DMS 273 (cell line): ENCODE data around the gene ANKRD13A.
"Not testable (repeated sequence)": the region's sequence is repeated elsewhere in the genome, so short reads cannot be mapped to it uniquely, and the experiment has no call there.

Experiments
- DNase-seq: peaks from one replicate; lab custom pipeline; 2025; ENCODE audit not compliant: unreplicated experiment; lab: John Stamatoyannopoulos, UW

ANKRD13A gene

DNA sequence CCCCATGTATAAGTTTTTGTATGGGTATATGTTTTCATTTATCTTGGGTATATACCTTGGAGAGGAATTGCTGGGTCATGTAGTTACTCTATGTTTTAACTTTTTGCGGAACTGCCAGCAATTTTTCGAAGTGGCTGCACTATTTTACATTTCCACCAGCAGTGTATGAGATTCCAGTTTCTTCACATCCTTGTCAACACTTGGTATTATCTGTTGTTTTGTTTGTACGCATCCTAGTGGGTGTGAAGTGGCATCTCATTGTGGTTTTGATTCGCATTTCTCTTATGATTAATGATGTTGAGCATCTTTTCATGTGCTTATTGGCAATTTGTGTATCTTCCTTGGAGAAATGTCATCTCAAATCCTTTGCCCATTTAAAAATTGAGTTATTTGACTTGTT, 6.9 kb downstream of the ANKRD13A start:
- DNase-seq: no peak

DNA sequence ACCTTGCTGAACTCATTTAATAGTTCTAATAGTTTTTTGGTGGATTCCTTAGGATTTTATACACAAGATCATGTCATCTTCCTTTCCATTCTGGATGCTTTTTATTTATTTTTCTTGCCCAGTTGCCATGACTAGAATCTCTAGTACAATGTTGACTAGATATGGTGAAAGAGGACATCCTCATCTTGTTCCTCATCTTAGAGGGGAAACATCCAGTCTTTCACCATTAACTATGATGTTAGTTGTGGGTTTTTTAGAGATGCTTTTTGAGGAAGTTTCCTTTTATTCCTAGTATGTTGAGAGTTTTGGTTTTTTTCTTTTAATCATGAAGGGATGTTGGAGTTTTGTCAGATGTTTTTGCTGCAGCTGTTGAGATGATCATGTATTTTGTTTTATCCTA, 8.7 kb downstream of the ANKRD13A start:
- no peak for DNase-seq

DNA sequence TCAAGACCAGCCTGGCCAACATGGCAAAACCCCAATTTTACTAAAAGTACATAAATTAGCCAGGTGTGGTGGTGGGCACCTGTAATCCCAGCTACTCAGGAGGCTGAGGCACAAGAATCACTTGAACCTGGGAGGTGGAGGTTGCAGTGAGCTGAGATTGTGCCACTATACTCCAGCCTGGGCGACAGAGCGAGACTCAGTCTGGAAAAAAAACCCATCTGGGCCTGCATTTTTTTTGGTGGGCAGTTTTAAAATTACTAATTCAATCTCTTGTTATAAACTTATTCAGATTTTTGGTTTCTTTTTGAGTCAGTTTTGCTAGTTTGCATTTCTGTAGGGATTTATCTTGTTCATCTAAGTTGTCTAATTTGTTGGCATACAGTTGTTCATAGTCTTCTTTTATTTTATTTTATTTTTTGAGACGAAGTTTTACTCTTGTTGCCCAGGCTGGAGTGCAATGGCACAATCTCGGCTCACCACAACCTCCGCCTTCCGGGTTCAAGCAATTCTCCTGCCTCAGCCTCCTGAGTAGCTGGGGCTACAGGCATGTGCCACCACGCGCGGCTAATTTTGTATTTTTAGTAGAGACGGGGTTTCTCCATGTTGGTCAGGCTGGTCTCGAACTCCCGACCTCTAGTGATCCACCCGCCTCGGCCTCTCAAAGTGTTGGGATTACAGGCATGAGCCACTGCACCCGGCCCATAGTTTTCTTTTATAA, 9.6 kb downstream of the ANKRD13A start:
- not testable (repeated sequence) for DNase-seq

DNA sequence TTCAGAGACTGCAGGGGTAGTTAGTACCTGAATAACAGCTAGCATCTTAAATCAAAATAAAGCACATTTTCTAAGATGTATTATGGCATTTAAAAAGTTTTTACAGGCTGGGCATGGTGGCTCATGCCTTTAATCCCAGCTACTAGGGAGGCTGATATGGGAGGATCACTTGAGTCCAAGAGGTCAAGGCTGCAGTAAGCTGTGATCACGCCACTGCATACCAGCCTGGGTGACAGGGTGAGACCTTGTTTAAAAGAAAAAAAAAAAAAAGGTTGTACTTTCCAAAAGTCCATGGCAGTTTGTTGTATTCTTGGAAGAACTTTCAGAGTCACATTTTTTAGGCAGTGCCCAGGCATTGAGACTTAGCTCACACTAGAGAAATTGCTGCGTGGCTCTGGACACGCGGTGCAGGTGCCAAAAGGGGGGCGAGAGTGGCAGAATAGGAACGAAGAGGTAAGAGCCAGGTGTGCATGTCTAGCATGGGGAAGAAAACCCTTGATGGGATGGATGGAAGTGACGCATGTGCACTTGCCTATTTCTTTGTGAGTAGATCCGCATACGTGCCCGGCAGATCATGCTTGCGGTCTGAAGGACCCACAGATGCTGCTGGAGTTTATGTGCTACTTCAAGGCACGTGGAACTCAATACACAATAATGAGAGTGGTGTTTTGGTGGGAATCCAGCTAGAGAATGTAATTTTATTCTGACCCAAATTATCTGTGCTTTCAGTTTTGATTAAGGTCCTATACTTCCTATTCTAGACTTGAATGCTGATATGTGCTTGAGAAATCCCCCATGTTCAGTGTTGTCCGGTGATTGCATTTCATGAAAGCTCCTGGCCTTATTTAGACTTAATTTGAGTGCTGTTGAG, 11.9 kb downstream of the ANKRD13A start:
- DNase-seq: no peak

DNA sequence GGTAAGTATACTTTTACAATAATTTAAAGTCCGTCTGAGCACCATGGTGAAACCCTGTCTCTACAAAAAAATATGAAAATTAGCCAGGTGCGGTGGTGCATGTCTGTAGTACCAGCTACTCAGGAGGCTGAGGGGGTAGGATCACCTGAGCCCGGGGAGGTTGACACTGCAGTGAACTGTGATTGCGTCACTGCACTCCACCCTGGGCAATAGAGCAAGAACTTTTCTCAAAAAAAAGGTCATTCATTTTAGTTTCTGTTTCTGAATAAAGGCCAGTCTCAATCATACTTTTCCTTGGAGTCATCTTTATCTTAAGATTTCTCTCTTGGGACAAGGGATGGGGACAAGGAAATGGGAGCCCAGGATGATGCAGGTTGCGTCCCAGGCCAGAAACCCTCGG, 12.9 kb downstream of the ANKRD13A start:
- DNase-seq: no peak

DNA sequence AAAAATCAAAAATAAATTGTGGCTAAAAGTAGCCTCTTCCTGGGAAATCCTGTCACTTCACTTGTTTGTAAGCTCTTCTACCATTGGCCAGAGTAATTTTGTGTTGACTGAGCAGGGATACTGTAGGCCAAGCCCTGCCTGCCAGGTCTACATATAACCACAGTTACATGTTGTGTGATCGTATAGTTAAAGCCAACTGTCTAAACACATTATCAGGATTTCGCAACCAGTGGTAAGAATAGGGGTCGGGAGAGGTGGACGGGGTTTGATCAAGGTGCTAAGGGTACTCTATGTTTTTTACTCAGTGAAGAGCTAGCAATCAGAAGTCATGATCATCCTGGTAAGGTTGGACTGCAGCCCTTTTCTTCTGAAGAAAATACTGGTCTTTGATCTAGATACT, 13.4 kb downstream of the ANKRD13A start:
- no peak for DNase-seq

DNA sequence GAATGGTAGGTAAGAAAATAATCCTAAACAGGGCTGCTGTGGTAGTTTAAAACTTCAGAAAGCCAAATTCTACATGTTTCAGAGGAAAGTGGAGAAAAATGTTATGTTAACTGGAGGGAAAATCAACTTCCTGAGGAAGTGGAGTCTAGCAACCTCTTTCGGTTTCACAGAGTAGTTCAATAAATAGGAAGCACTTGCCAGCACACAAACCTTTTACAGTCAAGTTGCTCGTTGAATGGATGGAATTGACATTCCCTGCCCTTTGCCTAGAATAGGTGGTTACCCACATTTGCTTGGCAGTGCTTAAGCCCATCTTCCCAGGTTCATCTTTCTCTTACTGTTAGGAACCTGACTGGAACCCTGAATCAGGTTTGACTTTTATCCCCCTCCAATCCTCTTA, 15.9 kb downstream of the ANKRD13A start:
- DNase-seq: no peak

DNA sequence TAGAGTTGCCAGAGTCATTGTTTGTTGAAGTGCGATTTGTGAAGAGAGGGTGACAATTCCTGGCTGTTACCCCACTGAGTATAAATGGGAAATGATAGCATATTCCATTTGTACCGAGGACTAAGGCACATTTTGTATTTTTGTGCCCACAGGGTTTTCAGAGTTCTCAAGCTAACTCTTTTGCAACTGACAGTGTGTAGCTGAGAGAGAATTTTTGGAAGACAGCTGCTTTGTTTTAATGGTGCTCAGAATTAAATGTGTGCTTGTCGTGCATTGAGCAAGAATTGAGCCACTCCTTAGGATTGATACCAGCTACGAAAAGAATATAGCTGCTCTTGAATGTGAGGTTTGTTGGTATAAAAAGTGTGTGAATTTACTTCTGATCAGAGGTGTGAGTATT, 21.7 kb downstream of the ANKRD13A start:
- DNase-seq: no peak

DNA sequence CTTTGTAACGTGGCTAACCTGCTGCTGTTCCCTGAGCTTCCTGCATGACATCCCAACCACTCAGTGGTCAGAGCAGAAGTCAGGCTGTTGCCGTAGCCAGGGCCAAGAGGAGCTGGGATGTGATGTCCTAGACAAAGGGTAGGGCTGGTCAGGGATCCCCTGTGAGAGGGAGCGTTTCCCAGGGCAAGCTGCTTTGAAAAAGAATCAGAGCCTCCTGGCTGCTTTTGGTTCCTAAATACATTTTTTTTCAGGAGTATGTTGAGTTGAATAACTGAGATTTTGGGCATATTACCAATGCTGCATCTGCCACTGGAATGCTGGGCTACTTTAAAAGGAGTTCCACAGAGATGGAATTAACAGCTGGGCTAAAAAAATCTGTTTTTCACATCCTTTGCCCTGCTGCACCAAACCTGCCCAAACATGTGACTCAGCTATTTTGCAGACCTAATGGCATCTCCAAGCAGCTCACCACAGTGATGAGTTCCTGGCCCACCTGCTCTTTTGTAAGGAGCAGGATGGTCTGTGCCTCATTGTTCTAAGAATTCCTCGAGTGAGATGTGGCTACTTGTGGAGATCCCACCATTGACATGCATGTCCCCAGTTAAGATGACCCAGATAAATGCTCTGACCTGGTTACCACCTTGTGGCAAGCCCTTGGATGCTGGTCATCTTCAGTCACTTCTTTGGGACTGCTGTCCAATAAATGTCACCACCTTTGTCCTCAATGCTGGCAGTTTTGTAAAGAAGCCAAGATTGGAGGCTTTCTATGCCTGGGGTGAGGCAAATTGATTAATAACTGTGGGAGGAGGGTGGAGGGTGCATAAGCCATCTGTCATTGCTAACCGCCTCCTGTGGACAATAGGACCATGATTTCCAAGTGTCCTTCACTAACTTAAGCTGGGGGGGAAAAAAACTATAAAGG, 24.1 kb downstream of the ANKRD13A start:
- DNase-seq: peak; percentile 73

DNA sequence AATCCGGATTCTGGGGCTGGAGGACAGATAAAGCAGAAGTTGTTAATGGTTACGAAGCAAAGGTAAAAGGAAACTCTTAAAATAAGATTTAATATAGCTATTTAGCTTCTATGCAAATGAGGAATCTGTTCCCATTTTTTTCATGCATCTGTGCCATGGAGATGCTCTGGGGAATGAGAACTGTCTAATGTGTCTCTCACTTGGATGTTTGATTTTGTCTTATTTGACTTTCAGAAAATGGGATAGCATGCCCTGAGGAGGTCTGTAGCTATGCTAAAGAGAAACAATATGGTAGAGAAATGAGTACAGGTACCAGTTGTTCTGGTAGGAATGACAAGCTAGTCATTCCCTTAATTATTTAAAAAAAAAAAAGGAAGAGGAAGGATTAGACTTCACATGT, 24.8 kb downstream of the ANKRD13A start:
- peak; percentile 35 for DNase-seq

DNA sequence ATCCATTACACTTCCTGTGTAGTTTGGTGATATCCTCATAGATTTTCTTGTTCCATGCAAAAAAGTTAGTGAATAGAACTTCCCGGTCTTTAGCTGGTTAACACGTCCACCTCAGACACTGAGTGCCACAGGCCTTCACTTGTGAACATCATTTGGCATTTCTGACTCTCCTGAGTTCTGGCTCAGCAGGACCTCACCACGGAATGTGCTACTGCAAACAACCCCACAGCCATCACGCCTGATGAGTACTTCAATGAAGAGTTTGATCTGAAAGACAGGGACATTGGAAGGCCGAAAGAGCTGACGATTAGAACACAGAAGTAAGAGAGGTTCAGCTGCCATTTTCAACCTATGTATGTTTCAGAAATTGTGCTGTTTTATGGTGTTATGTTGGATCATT, 29.1 kb downstream of the ANKRD13A start:
- DNase-seq: no peak

DNA sequence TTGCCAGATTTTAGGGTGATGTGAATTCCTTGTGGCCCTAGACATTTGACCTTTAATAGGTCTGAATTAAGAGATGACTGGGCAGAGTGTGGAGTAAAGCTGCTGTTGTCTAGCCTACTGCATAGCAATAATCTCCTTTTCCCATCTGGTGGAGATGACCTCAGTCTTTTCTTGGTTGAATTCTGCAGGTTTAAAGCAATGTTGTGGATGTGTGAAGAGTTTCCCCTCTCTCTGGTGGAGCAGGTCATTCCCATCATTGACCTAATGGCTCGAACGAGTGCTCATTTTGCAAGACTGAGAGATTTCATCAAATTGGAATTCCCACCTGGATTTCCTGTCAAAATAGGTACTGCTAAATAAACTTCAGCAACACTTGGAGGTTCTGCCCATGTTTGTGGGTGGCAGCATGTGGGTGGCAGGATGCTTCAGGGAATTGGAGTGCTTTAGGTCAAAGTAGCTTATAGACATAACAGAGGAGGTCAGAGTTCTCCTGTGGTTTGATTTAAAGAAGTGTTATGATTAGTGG, 30.1 kb downstream of the ANKRD13A start:
- DNase-seq: no peak

DNA sequence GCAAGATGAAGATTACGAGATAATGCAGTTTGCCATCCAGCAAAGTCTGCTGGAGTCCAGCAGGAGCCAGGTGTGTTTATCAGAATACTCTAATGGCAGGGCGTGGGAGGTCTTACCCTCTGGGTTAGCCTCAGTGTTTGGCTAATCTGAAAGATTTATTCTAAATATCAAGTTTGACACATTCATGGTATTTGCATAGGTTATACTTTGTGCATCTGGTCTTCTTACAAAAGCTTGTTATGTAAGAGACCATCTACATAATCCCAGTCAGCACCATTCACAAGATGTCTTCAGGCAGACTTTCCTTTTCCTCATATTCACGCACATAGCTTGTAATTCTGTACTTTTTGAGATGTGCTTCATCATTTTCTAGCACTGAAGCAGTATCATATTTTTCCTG, 34.7 kb downstream of the ANKRD13A start:
- DNase-seq: no peak

DNA sequence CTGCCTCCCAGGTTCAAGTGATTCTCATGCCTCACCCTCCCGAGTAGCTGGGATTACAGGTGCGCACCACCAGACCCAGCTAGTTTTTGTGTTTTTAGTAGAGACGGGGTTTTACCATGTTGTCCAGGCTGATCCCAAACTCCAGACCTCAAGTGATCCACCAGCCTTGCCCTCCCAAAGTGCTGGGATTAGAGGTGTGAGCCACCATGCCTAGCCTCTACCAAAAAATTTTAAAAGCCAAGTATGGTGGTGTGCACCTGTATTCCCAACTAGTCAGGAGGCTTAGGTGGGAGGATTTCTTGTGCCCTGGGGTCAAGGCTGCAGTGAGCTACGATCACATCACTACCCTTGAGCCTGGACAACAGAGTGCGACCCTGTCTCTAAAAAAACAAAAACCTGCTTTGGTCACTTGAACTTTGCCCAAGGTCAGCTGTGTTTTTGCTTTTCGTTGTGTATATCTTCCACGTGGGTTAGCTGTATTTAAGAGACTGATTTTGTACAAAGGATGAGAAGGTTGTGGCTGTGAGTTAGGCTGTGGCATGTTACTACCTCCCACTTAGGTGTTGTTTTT, 36.4 kb downstream of the ANKRD13A start:
- no peak for DNase-seq

DNA sequence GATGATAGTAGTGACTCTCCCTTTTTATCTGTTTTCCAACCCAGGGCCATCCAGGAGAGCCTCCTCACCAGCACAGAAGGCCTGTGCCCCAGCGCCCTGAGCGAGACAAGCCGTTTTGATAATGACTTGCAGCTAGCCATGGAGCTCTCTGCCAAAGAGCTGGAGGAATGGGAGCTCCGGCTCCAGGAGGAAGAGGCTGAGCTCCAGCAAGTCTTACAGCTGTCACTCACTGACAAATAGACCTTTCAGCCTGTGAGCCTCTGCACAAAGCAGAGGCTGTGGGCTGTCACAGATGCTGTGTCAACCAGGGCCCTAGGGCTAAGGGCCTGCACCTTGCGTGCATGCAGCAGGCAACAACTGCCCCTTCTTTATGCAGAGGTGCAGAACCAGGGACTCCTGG, 38.1 kb downstream of the ANKRD13A start:
- no peak for DNase-seq

DNA sequence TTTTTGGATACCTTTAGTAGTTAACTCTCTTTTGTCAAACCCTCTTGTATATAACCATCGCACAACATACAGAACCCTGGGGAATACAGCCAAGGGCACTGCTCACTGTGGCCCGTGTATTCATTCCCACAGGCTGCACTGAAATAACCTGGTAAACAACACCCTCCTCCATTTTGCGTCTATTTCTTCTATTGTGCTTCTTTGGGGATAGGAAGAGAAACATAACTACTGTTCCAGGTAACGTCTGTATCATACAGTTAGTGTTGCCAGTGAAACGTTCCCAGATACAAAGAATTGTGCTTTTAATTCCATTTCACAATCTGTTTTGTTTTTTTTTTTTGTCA, 39.5 kb downstream of the ANKRD13A start:
- no peak for DNase-seq

DNA sequence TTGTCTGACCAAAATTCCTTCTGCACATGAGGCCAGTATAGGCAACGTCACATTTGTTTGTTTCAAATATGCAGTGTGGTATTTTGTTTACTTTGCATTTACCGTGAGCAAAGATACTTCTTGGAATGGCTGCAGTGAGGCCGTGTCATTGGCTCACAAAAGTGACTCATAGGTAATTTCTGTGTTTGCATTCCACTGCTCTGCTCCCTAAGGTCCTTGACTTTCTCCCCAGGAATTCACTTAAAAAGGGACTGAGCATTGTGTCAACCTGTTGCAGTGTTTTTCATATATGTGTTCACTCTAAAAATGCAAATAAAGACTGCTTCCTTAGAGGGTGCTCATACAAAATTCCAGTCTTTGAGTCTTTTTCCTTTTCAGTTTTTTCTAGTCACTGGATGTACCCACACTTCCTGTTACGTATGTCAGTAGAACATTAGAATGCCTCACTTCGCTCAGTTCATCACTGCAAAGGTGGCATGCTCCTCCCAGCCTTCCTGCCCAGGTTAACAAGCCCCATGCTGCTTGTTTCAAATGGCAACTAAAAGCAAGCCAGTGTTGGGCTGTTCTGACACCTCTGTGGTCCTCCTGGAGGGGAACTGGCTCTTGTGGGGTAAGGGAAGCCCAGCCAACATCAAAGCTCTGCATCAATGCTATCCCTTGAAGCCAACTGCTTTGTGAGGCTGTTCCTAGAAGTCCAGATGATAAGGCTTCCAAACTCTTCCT, 40.0 kb downstream of the ANKRD13A start:
- DNase-seq: no peak

DNA sequence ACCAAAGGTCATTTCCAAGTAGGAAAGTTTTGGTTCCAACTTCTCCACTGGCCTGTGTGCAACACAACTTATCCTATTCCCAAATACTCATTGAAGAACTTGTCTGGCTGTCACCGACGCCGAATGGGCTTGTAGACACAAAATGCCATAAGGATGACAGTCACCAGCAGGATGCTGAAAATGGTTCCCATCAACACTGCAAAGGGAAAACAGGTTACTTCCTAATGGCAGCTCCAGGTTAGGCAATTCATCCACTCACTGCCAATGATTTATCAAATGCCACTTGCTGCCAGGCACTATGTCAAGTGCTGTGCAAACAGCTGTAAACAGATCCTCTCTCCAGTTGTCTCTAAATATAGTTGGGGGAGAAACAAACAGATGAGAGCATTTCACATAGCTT, 43.0 kb downstream of the ANKRD13A start:
- DNase-seq: no peak

DNA sequence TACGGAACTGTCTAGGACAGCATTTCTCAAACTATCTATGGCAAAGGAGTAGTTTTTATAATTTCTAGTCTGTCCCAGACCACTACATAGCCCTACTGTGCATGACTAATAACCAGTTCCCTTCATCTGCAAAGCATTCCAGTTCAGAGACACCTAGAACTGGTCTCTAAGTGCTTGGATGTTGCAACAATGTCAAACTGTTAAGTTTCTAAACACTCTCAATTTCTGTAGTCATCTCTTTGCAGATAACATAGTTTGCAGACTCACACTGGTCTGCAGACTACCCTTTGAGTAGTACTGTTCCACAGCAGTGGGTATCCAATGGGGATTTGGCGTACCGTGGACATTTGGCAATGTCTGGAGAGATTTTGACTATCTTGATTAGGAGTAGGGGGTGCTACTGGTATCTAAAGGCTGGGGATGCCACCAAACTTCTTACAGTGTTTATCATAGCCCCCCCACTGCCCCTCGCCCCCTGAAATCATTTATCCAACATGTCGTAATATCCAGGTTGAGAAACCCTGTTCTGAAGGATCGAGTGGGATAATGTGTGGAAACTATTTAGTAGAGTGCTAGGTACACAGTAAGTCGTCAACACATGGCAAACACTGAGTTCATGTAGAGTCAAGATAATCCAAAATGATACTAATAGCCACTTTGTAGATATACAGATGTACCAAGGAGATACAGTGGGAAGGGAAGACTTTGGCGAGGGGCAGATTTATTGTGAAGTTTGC, 47.4 kb downstream of the ANKRD13A start:
- no peak for DNase-seq
